Measurements from ENCODE around the gene MAP2K5.

MAP2K5 gene

DNA sequence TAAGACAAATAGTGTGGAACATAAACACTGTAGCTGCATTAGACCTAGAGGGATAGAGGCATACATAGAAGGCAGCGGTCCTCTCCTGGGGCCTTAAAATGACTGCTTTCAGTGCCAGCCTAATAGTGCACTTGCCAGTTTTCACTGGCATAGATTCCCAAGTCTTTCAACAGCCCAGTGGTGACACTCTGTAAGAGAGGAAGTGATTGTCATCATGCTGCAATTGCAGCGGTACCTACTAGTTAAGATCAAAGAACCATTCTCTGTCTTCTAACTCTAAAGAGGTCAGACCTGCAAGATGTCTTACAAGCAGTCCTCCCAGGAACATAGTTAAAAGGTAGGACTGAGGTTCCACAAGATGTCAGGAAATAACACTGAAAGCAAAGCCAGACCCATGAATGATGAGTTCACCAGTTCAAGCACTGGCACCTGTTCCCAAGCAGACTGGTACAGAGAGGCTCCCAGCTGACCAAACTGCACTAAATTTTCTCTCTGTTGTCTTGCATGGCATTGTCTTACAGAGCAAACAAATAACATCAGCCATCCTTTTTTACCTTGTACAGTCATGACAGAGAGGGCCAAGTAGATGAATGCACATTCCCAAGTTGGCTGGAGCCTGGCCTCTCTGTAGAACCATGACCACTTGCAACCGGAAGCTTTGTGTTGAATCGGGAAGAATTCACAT, 182.3 kb downstream of the MAP2K5 start:
- no peaks in the 10 kb centered on the region for H3K9me3 ChIP-seq (ENCODE audit: severe bottlenecking)
- no peak for DNase-seq
- H3K27me3 ChIP-seq (ENCODE audit: insufficient read depth, low read depth, severe bottlenecking) = no peaks in the 10 kb centered on the region
- H3K36me3 ChIP-seq = no peaks in the 10 kb centered on the region
- H3K27ac ChIP-seq = no peak overlapping the region
- TF ChIP-seq, protein P1, sequence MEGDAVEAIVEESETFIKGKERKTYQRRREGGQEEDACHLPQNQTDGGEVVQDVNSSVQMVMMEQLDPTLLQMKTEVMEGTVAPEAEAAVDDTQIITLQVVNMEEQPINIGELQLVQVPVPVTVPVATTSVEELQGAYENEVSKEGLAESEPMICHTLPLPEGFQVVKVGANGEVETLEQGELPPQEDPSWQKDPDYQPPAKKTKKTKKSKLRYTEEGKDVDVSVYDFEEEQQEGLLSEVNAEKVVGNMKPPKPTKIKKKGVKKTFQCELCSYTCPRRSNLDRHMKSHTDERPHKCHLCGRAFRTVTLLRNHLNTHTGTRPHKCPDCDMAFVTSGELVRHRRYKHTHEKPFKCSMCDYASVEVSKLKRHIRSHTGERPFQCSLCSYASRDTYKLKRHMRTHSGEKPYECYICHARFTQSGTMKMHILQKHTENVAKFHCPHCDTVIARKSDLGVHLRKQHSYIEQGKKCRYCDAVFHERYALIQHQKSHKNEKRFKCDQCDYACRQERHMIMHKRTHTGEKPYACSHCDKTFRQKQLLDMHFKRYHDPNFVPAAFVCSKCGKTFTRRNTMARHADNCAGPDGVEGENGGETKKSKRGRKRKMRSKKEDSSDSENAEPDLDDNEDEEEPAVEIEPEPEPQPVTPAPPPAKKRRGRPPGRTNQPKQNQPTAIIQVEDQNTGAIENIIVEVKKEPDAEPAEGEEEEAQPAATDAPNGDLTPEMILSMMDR (IDR thresholded peaks at IDR 0.05; ENCODE audit: low read depth, low read length) = no peak
- H3K4me3 ChIP-seq (ENCODE audit: low read depth, low read length) = no peak overlapping the region

DNA sequence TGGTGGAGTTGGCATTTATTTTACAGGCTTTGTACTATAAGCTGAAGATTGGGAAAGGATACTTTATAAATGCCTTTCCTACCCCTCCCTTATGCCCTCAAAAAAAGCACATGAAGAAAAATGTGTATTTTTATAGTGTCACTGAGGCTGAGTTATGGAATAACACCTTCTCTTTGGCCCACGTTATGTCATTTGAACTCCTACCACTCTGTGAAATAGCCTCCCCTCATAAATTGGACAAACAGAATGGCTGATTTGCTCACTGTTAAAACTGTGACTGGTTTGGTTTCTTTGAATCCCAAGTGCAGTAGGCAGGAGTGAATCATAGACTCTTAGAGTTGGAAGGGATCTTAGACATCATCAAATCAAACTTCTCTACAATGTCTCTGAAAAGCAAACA, 187.6 kb downstream of the MAP2K5 start:
- TF ChIP-seq, protein P1 (IDR thresholded peaks at IDR 0.05; ENCODE audit: low read depth, low read length) = no peak
- H3K4me3 ChIP-seq (ENCODE audit: low read depth, low read length) = no peak overlapping the region
- H3K27ac ChIP-seq = no peak overlapping the region
- no peaks in the 10 kb centered on the region for H3K27me3 ChIP-seq (ENCODE audit: insufficient read depth, low read depth, severe bottlenecking)
- H3K9me3 ChIP-seq (ENCODE audit: severe bottlenecking) = no peaks in the 10 kb centered on the region
- DNase-seq = no peak
- H3K36me3 ChIP-seq = no peaks in the 10 kb centered on the region

DNA sequence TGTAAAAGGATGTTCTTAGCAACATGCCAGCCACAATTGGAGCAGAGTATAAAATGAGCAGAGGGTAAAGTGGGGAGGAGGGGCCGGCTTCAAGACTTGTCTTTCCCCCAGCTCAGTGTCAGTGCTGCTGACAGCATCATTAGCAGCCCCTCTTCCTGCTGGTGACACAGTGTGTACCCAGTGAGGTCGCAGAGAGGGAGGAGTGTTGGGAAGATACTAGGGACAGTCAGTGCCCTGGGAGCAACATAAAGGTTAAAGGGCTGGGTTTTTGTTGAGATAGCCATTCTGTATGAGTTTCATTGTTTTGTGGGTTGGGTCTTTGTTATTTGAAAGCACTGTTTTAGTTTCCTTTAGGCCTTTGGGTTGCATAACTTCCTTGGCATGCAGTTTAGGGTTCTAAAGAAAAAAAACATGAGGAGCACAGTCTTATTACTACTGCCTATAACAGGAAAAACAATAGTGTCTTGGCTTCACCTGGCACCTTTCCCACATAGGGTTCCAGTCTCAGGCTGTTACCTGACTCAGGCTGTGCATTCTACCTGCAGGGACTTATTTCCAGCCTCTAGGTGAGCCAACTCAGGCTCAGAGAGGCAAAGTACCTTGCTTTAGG, 188.7 kb downstream of the MAP2K5 start:
- H3K27me3 ChIP-seq (ENCODE audit: insufficient read depth, low read depth, severe bottlenecking) = no peaks in the 10 kb centered on the region
- H3K36me3 ChIP-seq = no peaks in the 10 kb centered on the region
- H3K4me3 ChIP-seq (ENCODE audit: low read depth, low read length) = no peak overlapping the region
- TF ChIP-seq, protein P1 (IDR thresholded peaks at IDR 0.05; ENCODE audit: low read depth, low read length) = no peak
- H3K9me3 ChIP-seq (ENCODE audit: severe bottlenecking) = no peaks in the 10 kb centered on the region
- H3K27ac ChIP-seq = no peak overlapping the region
- no peak for DNase-seq

DNA sequence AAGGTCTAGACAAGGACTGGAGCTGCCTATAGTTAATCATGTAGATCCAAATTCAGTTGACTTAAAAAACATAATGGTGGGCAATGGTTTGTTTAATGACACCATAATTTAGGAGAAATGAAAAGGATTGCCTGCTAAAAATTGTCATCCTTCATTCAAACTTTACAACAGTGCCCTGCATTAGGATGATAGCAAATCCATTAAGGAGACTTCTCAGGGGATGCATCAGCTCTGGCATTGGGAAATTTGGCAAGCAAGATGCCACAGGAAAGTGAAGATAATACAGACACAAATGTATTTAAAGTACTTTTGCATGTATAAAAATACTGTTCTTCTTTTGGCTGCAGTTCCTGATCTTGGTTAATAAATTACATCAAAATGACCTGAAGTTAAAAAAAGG, 189.7 kb downstream of the MAP2K5 start:
- DNase-seq = no peak
- TF ChIP-seq, protein P1 (IDR thresholded peaks at IDR 0.05; ENCODE audit: low read depth, low read length) = no peak

DNA sequence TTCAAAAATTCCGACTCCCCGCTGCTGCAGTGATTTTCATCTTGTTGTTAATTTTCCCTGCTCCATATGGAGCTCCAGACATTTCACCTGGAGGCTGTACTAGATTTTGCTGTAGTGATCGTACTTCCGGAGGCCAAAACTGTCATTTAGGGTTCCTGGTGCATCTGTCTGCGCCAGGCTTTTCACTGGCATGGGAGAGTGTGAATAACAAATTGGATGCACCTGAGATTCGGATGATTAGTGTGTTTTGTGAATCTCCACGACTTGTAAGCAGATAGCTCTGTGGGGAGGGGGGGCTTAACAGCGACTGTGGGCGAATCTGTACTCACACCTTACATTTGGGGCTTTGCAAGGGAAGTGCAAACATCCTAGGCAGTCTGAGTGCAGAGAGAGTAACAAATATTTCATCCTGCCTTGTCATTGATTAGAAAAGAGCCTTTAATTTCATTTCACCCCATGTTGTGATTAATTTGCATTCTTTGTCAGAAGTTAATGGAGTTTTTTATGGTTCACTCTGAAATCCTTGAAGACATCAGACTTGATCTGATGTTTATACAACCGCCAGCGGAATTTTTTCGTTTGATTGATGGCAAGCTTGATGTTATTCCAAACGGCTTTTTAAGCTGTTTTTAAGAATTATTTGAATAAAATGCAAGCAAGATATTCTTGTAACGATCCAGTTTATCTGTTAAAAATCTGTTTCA, 190.3 kb downstream of the MAP2K5 start:
- TF ChIP-seq, protein P1 (IDR thresholded peaks at IDR 0.05; ENCODE audit: low read depth, low read length) = no peak
- no peaks in the 10 kb centered on the region for H3K36me3 ChIP-seq
- DNase-seq = no peak

More for the DNA sequence above, 189.7 kb downstream of the MAP2K5 start:
- Histone ChIP-seq H3K27ac (no peak overlapping the region), H3K36me3 (no peaks in the 10 kb centered on the region), H3K9me3 (ENCODE audit: severe bottlenecking) (no peaks in the 10 kb centered on the region), H3K27me3 (ENCODE audit: insufficient read depth, low read depth, severe bottlenecking) (no peaks in the 10 kb centered on the region), H3K4me3 (ENCODE audit: low read depth, low read length) (no peak overlapping the region)

More for the DNA sequence above, 190.3 kb downstream of the MAP2K5 start:
- no peaks in the 10 kb centered on the region for H3K27me3 ChIP-seq (ENCODE audit: insufficient read depth, low read depth, severe bottlenecking)
- no peak overlapping the region for H3K4me3 ChIP-seq (ENCODE audit: low read depth, low read length)
- no peaks in the 10 kb centered on the region for H3K9me3 ChIP-seq (ENCODE audit: severe bottlenecking)
- H3K27ac ChIP-seq = no peak overlapping the region
